Thyroid gland (tissue), 4 donors: Measurements from ENCODE around the gene TAF5.

Experiments
- POLR2A ChIP-seq, 2 donors: fragments of 450-650 bp; IDR thresholded peaks; one replicate each; pipeline ENCODE4 v1.6.1; 2017; ENCODE audit warnings: antibody characterized with exemption in 2 of 2, mild to moderate bottlenecking in 2 of 2, moderate library complexity in 1 of 2
- TF ChIP-seq, protein P1 (sequence below), 6 experiments: fragments of 200-600 bp in 3 of 6; fragments of 450-650 bp in 3 of 6; sonication (generic) in 3 of 6; IDR thresholded peaks; one replicate each; pipeline ENCODE4 v1.5.1; 2016 to 2019; ENCODE audit warnings: antibody characterized with exemption in 6 of 6, mild to moderate bottlenecking in 2 of 6, inconsistent platforms in 1 of 6, moderate library complexity in 1 of 6

DNA sequence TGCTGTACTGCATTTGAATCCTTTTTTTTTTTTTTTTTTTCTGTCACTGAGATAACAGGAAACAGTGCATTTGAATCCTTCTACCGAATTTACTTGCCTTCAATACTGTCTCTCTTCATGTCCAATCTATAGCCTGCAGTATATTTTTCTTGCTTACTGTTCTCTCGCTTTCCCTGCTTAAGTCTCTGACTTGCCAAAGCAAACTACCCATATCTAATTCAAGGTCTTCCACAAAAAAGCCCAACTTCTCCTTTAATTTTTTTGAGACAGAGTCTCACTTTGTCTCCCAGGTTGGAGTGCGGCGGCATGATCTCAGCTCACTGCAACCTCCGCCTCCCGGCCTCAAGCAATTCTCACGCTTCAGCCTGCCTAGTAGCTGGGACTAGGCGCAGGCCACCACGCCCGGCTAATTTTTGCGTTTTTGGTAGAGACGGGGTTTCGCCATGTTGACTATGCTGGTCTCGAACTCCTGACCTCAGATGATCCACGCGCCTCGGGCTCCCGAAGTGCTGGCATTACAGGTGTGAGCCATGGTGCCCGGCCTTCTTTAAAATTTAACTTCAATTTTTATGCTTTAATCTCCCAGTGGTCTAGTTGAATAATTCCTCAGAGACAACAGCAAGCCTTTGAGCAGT, 29.5 kb downstream of the TAF5 start:
- TF ChIP-seq, protein P1, sequence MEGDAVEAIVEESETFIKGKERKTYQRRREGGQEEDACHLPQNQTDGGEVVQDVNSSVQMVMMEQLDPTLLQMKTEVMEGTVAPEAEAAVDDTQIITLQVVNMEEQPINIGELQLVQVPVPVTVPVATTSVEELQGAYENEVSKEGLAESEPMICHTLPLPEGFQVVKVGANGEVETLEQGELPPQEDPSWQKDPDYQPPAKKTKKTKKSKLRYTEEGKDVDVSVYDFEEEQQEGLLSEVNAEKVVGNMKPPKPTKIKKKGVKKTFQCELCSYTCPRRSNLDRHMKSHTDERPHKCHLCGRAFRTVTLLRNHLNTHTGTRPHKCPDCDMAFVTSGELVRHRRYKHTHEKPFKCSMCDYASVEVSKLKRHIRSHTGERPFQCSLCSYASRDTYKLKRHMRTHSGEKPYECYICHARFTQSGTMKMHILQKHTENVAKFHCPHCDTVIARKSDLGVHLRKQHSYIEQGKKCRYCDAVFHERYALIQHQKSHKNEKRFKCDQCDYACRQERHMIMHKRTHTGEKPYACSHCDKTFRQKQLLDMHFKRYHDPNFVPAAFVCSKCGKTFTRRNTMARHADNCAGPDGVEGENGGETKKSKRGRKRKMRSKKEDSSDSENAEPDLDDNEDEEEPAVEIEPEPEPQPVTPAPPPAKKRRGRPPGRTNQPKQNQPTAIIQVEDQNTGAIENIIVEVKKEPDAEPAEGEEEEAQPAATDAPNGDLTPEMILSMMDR (IDR thresholded peaks at IDR 0.05), result no peak
- no peak for TF ChIP-seq POLR2A (IDR thresholded peaks at IDR 0.05)
